HUES6 (cell line): ENCODE measurements around the gene SDHC.

Experiments used
- H3K27ac ChIP-seq: 2 replicates; pipeline ENCODE4 v1.7.0; 2013; ENCODE audit warnings: low read depth, mild to moderate bottlenecking, low read length, inconsistent platforms
- H3K27me3 ChIP-seq: 2 replicates; pipeline ENCODE4 v1.6.1; 2013; ENCODE audit warnings: low read length; ENCODE audit not compliant: control insufficient read depth, insufficient read depth
- H3K36me3 ChIP-seq: 2 replicates; pipeline ENCODE4 v1.6.1; 2013; ENCODE audit warnings: low read length; ENCODE audit not compliant: control insufficient read depth, insufficient read depth
- H3K4me1 ChIP-seq: 2 replicates; pipeline ENCODE4 v1.6.1; 2013; ENCODE audit warnings: low read length; ENCODE audit not compliant: control insufficient read depth, insufficient read depth
- H3K4me3 ChIP-seq: 2 replicates; pipeline ENCODE4 v1.5.1; 2013; ENCODE audit warnings: low read depth, low read length
- H3K9ac ChIP-seq: one replicate; pipeline ENCODE4 v1.6.1; 2013; ENCODE audit warnings: mild to moderate bottlenecking, low read length
- H3K9me3 ChIP-seq: 2 replicates; pipeline ENCODE4 v1.6.1; 2013; ENCODE audit warnings: low read depth, low read length; ENCODE audit not compliant: control insufficient read depth, insufficient read depth

SDHC gene

GRCh38 chr1:161314201-161314981, at the start of gene SDHC:
Gene SDHC, plus strand, starts transcription at chr1:161314381. Its CDS starts 25 bp downstream, at chr1:161314406.
- Histone ChIP-seq H3K27ac (peak within 1 kb of the TSS; percentile 97), H3K27me3 (no peaks in the 10 kb centered on the region), H3K4me1 (peaks cover 10% of the 10 kb centered on the region; the same call in 1 of the 2 replicates)

GRCh38 chr1:161265305-161265704, 48.9 kb upstream of the SDHC start:
- Histone ChIP-seq H3K9ac (no peak overlapping the region), H3K27me3 (peaks cover 17% of the 10 kb centered on the region), H3K36me3 (no peaks in the 10 kb centered on the region), H3K9me3 (no peaks in the 10 kb centered on the region), H3K4me3 (no peak overlapping the region), H3K27ac (no peak overlapping the region), H3K4me1 (peaks cover 18% of the 10 kb centered on the region)

More at GRCh38 chr1:161314201-161314981, at the start of gene SDHC:
- Histone ChIP-seq H3K4me3 (peak within 1 kb of the TSS; percentile 99), H3K36me3 (0 out of 2 replicates have a peak, but pooled peaks cover 5% of the 10 kb centered on the region), H3K9ac (peak within 1 kb of the TSS; percentile 99), H3K9me3 (no peaks in the 10 kb centered on the region)

- H3K4me1 ChIP-seq, result peaks cover 12% of the 10 kb centered on the region
- no peak overlapping the region for H3K27ac ChIP-seq
- H3K27me3 ChIP-seq, result peaks cover 8% of the 10 kb centered on the region
- H3K9me3 ChIP-seq, result no peaks in the 10 kb centered on the region
- H3K9ac ChIP-seq, result no peak overlapping the region
- no peaks in the 10 kb centered on the region for H3K36me3 ChIP-seq
- no peak overlapping the region for H3K4me3 ChIP-seq
These were observed 48.0 kb upstream of the SDHC start for GRCh38 chr1:161266202-161266601.

GRCh38 chr1:161266836-161267235, 47.3 kb upstream of the SDHC start:
- Histone ChIP-seq H3K9me3 (no peaks in the 10 kb centered on the region), H3K4me3 (no peak overlapping the region), H3K9ac (no peak overlapping the region), H3K27ac (no peak overlapping the region), H3K4me1 (peaks cover 11% of the 10 kb centered on the region), H3K36me3 (no peaks in the 10 kb centered on the region), H3K27me3 (peaks cover 2% of the 10 kb centered on the region)

- H3K9me3 ChIP-seq, result no peaks in the 10 kb centered on the region
- no peak overlapping the region for H3K4me3 ChIP-seq
- H3K4me1 ChIP-seq, result peaks cover 11% of the 10 kb centered on the region
- no peaks in the 10 kb centered on the region for H3K36me3 ChIP-seq
- no peaks in the 10 kb centered on the region for H3K27me3 ChIP-seq
- no peak overlapping the region for H3K9ac ChIP-seq
- no peak overlapping the region for H3K27ac ChIP-seq
These were observed 46.9 kb upstream of the SDHC start for GRCh38 chr1:161267321-161267720.

GRCh38 chr1:161273402-161273801, 40.8 kb upstream of the SDHC start:
- H3K36me3 ChIP-seq, result no peaks in the 10 kb centered on the region
- no peaks in the 10 kb centered on the region for H3K4me1 ChIP-seq
- no peak overlapping the region for H3K9ac ChIP-seq
- H3K9me3 ChIP-seq, result no peaks in the 10 kb centered on the region
- peaks cover 6% of the 10 kb centered on the region; the same call in 1 of the 2 replicates for H3K27me3 ChIP-seq
- H3K4me3 ChIP-seq, result no peak overlapping the region
- H3K27ac ChIP-seq, result no peak overlapping the region

GRCh38 chr1:161274874-161275273, 39.3 kb upstream of the SDHC start:
- no peak overlapping the region for H3K4me3 ChIP-seq
- H3K27me3 ChIP-seq, result peaks cover 6% of the 10 kb centered on the region; the same call in 1 of the 2 replicates
- H3K9me3 ChIP-seq, result no peaks in the 10 kb centered on the region
- no peaks in the 10 kb centered on the region for H3K36me3 ChIP-seq
- H3K4me1 ChIP-seq, result no peaks in the 10 kb centered on the region
- no peak overlapping the region for H3K27ac ChIP-seq
- H3K9ac ChIP-seq, result no peak overlapping the region

GRCh38 chr1:161282991-161283390, 31.2 kb upstream of the SDHC start:
- Histone ChIP-seq H3K27me3 (peaks cover 7% of the 10 kb centered on the region), H3K36me3 (no peaks in the 10 kb centered on the region), H3K4me1 (peaks cover 6% of the 10 kb centered on the region; the same call in 1 of the 2 replicates), H3K9ac (no peak overlapping the region), H3K4me3 (no peak overlapping the region), H3K9me3 (no peaks in the 10 kb centered on the region), H3K27ac (no peak overlapping the region)

- no peak overlapping the region for H3K27ac ChIP-seq
- no peak overlapping the region for H3K4me3 ChIP-seq
- H3K9me3 ChIP-seq, result no peaks in the 10 kb centered on the region
- H3K9ac ChIP-seq, result no peak overlapping the region
- H3K27me3 ChIP-seq, result peaks cover 7% of the 10 kb centered on the region
- H3K4me1 ChIP-seq, result peaks cover 6% of the 10 kb centered on the region; the same call in 1 of the 2 replicates
- H3K36me3 ChIP-seq, result no peaks in the 10 kb centered on the region
These were observed 29.1 kb upstream of the SDHC start for GRCh38 chr1:161285113-161285512.

GRCh38 chr1:161285521-161285920, 28.7 kb upstream of the SDHC start:
- Histone ChIP-seq H3K9me3 (no peaks in the 10 kb centered on the region), H3K9ac (no peak overlapping the region), H3K27me3 (peaks cover 7% of the 10 kb centered on the region), H3K4me3 (no peak overlapping the region), H3K27ac (no peak overlapping the region), H3K36me3 (no peaks in the 10 kb centered on the region), H3K4me1 (peaks cover 6% of the 10 kb centered on the region; the same call in 1 of the 2 replicates)

- H3K9ac ChIP-seq, result no peak overlapping the region
- no peaks in the 10 kb centered on the region for H3K9me3 ChIP-seq
- H3K27ac ChIP-seq, result no peak overlapping the region
- no peak overlapping the region for H3K4me3 ChIP-seq
- no peaks in the 10 kb centered on the region for H3K36me3 ChIP-seq
- H3K4me1 ChIP-seq, result peaks cover 8% of the 10 kb centered on the region; the same call in 1 of the 2 replicates
- H3K27me3 ChIP-seq, result peaks cover 7% of the 10 kb centered on the region
These were observed 26.6 kb upstream of the SDHC start for GRCh38 chr1:161287482-161288054.
